ENCODE results near the gene EXOC3L1.

The EXOC3L1 gene

GRCh38 chr16:67181346-67181745, 8.6 kb downstream of the EXOC3L1 start:
- DNase-seq = no peak

GRCh38 chr16:67180166-67180565, 9.8 kb downstream of the EXOC3L1 start:
- no peak for DNase-seq

DNA sequence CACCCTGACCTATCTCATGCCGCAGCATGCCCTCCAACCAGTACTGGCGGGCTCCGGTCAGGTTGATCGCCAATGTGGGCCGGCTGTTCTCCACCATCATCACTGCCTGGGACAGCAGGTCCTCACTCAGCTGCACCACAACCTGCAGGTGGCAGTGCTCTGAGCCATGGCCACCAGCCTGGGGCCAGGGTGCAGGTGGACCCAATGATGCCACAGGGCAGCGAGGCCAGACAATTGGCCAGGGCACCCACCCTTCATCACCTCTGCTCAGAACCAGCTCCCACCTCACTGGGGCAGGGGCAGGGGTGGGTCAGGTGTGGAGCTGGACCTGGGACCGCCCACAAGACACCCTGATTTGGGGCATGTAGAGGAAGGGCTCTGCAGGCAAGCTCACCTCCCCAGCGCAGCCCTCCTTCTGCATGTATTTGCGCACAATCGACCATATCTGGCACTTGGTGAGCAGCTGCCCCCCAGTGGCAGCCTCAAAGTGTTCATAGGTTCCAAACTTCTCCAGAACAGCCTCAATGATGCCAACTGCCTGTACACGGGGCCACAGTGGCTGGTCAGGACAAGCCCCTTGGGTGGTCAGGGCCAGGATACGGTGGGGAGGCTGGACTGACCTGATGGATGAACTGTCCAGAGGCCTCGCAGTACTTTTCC, 10.4 kb downstream of the EXOC3L1 start:
- DNase-seq = peak in 1 of 2 experiments; percentile 25

DNA sequence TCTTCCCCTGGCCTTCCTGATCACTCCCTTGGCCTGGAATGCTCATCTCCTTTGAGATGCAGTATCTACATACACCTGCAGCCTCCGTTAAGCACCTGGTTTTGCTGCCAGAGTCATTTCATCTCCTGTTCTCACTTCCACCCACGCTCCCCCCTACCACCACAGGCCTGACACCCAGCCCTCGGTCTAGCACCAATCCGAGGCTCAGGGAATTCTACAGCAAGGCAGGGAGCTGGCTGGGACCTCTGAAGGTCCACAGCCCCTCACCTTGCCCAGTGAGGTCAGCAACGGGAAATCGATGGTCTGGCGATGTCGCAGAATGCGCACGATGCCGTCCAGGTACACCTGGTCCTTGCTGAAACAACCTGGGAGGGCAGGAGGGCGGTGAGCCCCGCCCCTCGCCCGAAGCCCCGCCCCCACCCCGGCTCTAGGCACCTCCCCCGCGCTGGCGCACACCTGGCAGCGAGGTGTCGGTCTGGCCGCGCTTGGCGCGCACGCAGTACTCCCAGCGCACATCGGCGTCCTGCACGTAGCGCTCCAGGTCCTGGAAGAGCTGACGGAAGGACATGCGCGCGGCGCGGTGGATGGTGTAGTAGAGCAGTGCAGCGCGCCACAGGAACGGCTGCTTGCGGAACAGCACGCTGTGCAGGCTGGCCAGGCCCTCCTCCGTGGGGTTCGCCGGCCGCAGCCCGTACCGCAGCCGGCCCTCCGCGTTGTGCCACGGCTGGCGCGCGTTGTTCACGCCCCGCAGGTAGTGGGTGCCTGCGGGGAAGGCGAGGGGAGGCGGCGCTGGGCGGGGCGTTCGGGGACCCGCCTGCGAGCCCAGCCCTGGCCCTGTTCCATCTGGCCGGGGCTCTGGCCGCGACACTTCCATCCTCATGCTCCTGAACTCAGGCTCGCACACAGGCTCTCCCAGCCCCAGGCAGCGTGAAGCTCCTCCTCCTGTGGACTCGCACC, 11.9 kb downstream of the EXOC3L1 start:
- DNase-seq = peak; percentile 84 to 94

- peak; percentile 59 to 71 for DNase-seq
Measured at GRCh38 chr16:67176662-67177061, 13.3 kb downstream of the EXOC3L1 start.

DNA sequence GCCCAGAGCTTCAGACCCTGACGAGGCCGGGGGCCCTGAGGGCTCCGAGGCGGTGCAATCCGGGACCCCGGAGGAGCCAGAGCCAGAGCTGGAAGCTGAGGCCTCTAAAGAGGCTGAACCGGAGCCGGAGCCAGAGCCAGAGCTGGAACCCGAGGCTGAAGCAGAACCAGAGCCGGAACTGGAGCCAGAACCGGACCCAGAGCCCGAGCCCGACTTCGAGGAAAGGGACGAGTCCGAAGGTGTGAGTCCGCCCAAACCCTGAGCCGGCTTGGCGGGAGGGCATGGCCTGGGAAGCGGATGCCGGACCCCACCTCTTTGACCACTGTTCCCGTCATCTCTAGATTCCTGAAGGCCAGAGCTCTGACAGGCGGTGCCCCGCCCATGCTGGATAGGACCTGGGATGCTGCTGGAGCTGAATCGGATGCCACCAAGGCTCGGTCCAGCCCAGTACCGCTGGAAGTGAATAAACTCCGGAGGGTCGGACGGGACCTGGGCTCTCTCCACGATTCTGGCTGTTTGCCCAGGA, 15.2 kb downstream of the EXOC3L1 start:
- DNase-seq = no peak

DNA sequence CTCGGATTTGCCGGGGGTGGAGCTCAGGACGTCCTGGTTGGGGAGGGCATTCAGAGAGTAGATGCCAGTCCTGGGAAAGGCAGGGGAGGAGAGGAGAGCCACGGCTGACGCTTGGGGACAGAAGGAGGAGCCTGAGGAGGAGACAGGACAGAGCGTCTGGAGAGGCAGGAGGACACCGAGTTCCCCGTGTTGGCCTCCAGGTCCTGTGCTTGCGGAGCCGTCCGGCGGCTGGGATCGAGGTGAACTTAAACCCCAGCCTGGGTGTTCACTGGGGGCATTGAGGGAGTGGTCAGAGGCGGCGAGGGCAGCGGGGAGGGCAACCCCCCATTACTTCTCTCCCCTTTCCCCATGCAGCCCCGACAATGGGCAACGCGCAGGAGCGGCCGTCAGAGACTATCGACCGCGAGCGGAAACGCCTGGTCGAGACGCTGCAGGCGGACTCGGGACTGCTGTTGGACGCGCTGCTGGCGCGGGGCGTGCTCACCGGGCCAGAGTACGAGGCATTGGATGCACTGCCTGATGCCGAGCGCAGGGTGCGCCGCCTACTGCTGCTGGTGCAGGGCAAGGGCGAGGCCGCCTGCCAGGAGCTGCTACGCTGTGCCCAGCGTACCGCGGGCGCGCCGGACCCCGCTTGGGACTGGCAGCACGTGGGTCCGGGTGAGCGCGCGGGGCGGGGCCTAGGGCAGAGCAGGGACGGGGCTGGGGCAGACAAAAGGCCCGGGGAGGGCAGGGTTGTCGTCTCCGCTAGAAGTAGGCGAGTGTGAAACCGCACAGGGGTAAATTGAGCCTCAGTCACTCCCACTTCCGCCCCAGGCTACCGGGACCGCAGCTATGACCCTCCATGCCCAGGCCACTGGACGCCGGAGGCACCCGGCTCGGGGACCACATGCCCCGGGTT, 15.9 kb downstream of the EXOC3L1 start:
- DNase-seq = peak; percentile 68 to 86

DNA sequence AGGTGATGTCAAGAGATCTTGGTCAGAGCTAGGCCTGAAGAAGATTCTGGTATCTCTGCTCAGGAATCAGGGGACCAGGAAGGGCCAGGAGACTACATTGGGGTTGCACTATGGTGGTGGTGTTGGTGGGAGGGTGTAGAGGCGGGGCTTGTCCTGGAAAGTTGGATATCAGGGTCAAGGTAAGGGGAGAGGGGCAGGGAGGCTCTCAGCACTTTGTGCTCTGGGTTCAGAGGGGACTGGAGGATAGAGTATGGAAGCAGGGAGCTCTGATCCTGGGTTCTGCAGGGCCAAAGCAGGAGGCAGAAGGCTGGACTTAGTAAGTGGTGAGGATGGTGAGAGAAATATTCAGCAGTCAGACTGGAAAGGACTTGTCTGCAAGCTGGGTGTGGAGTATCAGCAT, 16.6 kb downstream of the EXOC3L1 start:
- DNase-seq = no peak

GRCh38 chr16:67170949-67171649, 18.8 kb downstream of the EXOC3L1 start:
- no peak for DNase-seq

GRCh38 chr16:67170168-67170948, 19.6 kb downstream of the EXOC3L1 start, which contains the start of gene NOL3:
Gene NOL3 (plus strand): TSS chr16:67170538.
- DNase-seq = peak; percentile 55 to 57

DNA sequence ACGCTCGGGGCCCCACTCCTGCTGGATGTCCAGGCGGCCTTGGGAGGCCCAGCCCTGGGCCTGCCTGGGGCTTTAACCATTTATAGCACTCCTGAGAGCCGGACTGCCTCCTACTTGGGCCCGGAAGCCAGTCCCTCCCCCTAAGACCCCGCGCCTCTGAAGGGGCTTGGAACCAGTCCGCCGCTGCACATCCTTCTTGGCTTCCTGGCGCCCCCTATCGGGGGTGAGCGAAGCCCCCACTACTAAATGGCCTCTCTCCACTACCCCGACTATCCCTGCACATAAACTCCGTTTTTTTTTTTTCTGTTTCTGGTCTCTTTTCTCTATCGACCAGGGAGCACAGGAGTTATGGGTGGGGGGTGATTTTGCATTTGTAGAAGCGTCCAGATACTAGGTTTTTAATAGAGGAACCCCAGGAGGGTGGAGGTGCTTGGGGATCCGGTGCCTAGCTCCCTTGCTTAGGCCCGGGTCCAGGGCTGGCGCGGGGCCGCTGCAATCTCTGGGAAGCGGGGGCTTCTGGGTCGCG, 20.2 kb downstream of the EXOC3L1 start:
- no peak for DNase-seq

DNA sequence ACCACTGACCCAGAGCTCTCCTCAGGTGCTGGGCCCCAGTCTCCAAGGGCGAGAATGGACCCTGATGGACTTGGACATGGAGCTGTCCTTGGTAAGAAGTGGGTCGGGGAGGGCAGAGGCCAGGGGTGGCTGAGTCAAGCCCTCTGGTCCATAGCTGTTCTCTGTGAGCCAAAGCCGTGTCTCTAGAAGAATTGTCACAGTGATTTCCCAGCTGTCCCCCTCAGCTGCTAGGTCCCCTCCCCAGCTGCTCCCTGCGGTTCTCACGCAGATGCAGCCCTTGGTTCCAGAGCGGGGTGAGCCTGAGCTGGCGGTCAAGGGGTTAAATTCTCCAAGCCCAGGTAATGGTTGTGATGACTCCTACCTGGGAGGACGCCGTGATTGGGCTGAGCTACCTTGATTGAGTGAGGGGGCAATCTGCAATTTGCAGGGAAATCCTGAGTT, 20.9 kb downstream of the EXOC3L1 start:
- no peak for DNase-seq

GRCh38 chr16:67167588-67167987, 22.3 kb downstream of the EXOC3L1 start:
- no peak for DNase-seq

DNA sequence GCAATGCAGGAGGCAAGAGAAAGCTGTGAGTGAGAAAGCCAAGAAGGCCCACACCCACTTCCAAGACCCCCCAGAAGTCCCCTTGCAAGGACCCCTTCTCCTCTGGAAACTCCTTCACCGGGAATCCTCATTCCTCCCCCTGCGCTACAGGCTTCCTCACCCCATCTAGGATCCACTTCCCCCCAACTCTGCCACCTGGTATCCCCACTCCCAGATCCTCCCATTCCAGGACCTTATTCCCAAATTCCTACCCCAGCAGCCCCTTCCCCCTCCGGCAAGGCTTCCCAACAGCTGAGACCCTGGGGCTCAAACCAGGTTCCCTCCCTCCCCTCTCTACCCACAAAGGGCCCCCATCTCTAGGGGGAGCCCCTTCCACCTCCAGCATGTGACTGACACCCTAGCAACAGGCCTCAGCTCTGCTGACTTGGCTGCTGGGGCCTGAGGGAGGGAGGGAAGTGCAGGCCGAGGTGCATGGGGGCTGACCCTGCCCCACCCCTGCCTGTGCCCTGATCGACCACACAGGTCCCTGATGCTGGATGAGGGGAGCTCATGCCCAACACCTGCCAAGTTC, 23.3 kb downstream of the EXOC3L1 start:
- no peak for DNase-seq

DNA sequence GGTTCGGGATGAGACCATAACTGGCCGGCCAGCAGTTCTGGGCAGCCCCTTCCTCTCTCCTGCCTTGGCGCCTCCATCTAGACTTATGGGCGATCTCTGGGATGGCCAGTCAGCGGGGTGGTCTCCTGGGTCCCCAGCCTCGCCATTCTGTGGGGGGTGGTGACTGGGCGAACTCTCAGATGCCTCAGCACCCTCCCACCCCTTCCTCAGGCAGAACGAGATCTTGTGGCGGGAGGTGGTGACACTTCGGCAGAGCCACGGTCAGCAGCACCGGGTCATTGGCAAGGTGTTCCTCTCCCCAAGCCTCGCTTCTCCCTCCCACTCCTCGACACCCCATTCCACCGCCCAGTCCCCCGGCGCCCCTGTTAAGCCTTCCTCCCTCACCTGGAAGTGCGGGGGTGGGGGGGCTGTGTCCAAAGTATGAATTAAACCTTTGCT, 23.8 kb downstream of the EXOC3L1 start:
- no peak for DNase-seq

DNA sequence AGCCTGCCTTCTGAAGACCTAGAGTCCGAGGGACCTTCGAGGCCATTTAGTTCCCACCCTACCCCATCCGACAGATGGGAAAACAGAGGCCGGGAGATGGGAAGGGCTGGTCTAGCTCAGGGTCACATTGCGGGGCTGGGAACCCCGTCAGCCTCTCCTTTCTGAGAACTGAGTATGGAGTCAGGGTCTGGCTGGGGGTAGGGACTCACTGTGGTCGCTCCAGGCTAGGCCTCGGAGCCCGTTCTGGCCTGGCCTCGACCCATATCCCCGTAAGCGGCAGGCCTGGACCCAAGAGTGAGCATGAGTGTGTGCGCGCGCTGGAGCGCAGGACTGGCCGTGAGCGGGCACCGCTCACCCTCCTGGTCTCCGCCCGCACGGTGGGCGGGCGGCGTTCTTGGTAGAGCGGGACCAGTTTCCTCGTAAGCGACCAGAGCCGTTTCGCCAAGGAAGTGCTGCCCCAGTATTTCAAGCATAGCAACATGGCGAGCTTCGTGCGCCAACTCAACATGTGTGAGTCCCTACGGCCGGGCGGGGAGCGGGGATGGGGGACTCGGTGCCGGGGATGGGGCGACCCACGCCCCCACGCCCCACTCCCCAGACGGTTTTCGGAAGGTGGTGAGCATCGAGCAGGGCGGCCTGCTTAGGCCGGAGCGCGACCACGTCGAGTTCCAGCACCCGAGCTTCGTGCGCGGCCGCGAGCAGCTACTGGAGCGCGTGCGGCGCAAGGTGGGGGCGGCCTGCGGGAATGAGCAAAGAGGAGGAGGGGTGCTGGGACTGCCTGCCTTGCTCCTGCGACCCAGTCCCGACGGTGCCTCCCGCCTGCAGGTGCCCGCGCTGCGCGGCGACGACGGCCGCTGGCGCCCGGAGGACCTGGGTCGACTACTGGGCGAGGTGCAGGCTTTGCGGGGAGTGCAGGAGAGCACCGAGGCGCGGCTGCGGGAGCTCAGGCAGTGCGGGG, 24.5 kb downstream of the EXOC3L1 start:
- DNase-seq = no peak

- DNase-seq = peak; percentile 19 to 25
Measured at GRCh38 chr16:67164599-67165061, 25.3 kb downstream of the EXOC3L1 start, which contains the start of gene HSF4. Gene HSF4 (plus strand): TSS chr16:67164745. CDS start chr16:67164812, 67 bp downstream.

- peak in 1 of 2 experiments; percentile 43 for DNase-seq
Measured at GRCh38 chr16:67163999-67164558, 25.9 kb downstream of the EXOC3L1 start.

Data from NCI-H2081 (cell line).